ENCODE results near the gene GNB1L. TPM values are rescaled to one million over a fixed set of nuclear protein-coding genes. Genes with fewer than 3 reads are reported as not detected.

GNB1L gene
- total RNA-seq, 1 donor from 2014 or later, result 5.0 TPM

GRCh38 chr22:19775496-19776325 lies 79.0 kb downstream of the GNB1L start:
- DNase-seq, result no peak
- no peak overlapping the region for H3K4me3 Mint-ChIP-seq (ENCODE audit: unreplicated experiment)
- no peak overlapping the region for H3K27ac Mint-ChIP-seq (ENCODE audit: unreplicated experiment)
- peaks cover 14% of the 10 kb centered on the region for H3K27me3 Mint-ChIP-seq (ENCODE audit: unreplicated experiment)
- H3K36me3 Mint-ChIP-seq (ENCODE audit: unreplicated experiment), result peaks cover 5% of the 10 kb centered on the region
- peaks cover 4% of the 10 kb centered on the region for H3K4me1 Mint-ChIP-seq (ENCODE audit: low read depth, unreplicated experiment)
- TF ChIP-seq CTCF (IDR thresholded peaks at IDR 0.05; ENCODE audit: partially characterized antibody, unreplicated experiment), result no peak
- H3K9me3 Mint-ChIP-seq (ENCODE audit: unreplicated experiment), result peaks cover 5% of the 10 kb centered on the region

GRCh38 chr22:19774628-19775027 lies 80.0 kb downstream of the GNB1L start:
- Mint-ChIP-seq H3K4me3 (ENCODE audit: unreplicated experiment) (no peak overlapping the region), H3K27ac (ENCODE audit: unreplicated experiment) (no peak overlapping the region), H3K4me1 (ENCODE audit: low read depth, unreplicated experiment) (peaks cover 1% of the 10 kb centered on the region), H3K27me3 (ENCODE audit: unreplicated experiment) (peaks cover 17% of the 10 kb centered on the region), H3K36me3 (ENCODE audit: unreplicated experiment) (peaks cover 5% of the 10 kb centered on the region), H3K9me3 (ENCODE audit: unreplicated experiment) (peaks cover 8% of the 10 kb centered on the region)
- no peak for TF ChIP-seq CTCF (IDR thresholded peaks at IDR 0.05; ENCODE audit: partially characterized antibody, unreplicated experiment)
- DNase-seq, result no peak

- Mint-ChIP-seq H3K4me1 (ENCODE audit: low read depth, unreplicated experiment) (peaks cover 1% of the 10 kb centered on the region), H3K4me3 (ENCODE audit: unreplicated experiment) (no peak overlapping the region), H3K27me3 (ENCODE audit: unreplicated experiment) (peaks cover 16% of the 10 kb centered on the region), H3K9me3 (ENCODE audit: unreplicated experiment) (peaks cover 7% of the 10 kb centered on the region), H3K36me3 (ENCODE audit: unreplicated experiment) (peaks cover 5% of the 10 kb centered on the region), H3K27ac (ENCODE audit: unreplicated experiment) (no peak overlapping the region)
- no peak for DNase-seq
- TF ChIP-seq CTCF (IDR thresholded peaks at IDR 0.05; ENCODE audit: partially characterized antibody, unreplicated experiment), result no peak
Measured at GRCh38 chr22:19773470-19774040, 81.1 kb downstream of the GNB1L start.

GRCh38 chr22:19772673-19773469 lies 81.8 kb downstream of the GNB1L start:
- Mint-ChIP-seq H3K27ac (ENCODE audit: unreplicated experiment) (no peak overlapping the region), H3K36me3 (ENCODE audit: unreplicated experiment) (peaks cover 5% of the 10 kb centered on the region), H3K27me3 (ENCODE audit: unreplicated experiment) (peaks cover 11% of the 10 kb centered on the region), H3K9me3 (ENCODE audit: unreplicated experiment) (peaks cover 7% of the 10 kb centered on the region), H3K4me3 (ENCODE audit: unreplicated experiment) (no peak overlapping the region), H3K4me1 (ENCODE audit: low read depth, unreplicated experiment) (peaks cover 1% of the 10 kb centered on the region)
- TF ChIP-seq CTCF (IDR thresholded peaks at IDR 0.05; ENCODE audit: partially characterized antibody, unreplicated experiment), result no peak
- DNase-seq, result no peak
